Measurements from ENCODE around the gene FRS2.
"Not testable (repeated sequence)": the region's sequence is repeated elsewhere in the genome, so short reads cannot be mapped to it uniquely, and the experiment has no call there.

The FRS2 gene

GRCh38 chr12:69601962-69602685 is 131.9 kb downstream of the FRS2 start:
- no peak overlapping the region for H3K4me3 ChIP-seq
- TF ChIP-seq, protein P1, sequence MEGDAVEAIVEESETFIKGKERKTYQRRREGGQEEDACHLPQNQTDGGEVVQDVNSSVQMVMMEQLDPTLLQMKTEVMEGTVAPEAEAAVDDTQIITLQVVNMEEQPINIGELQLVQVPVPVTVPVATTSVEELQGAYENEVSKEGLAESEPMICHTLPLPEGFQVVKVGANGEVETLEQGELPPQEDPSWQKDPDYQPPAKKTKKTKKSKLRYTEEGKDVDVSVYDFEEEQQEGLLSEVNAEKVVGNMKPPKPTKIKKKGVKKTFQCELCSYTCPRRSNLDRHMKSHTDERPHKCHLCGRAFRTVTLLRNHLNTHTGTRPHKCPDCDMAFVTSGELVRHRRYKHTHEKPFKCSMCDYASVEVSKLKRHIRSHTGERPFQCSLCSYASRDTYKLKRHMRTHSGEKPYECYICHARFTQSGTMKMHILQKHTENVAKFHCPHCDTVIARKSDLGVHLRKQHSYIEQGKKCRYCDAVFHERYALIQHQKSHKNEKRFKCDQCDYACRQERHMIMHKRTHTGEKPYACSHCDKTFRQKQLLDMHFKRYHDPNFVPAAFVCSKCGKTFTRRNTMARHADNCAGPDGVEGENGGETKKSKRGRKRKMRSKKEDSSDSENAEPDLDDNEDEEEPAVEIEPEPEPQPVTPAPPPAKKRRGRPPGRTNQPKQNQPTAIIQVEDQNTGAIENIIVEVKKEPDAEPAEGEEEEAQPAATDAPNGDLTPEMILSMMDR (IDR thresholded peaks at IDR 0.05): no peak
- no peak for DNase-seq (ENCODE audit: low spot score)
- H3K27ac ChIP-seq: no peak overlapping the region

- H3K4me3 ChIP-seq: no peak overlapping the region
- no peak for DNase-seq (ENCODE audit: low spot score)
- H3K27ac ChIP-seq: no peak overlapping the region
- TF ChIP-seq, protein P1 (IDR thresholded peaks at IDR 0.05): no peak
Measured at GRCh38 chr12:69602954-69603353, 132.8 kb downstream of the FRS2 start.

GRCh38 chr12:69603556-69603955 is 133.4 kb downstream of the FRS2 start:
- not testable (repeated sequence) for DNase-seq (ENCODE audit: low spot score); H3K27ac ChIP-seq; H3K4me3 ChIP-seq

DNA sequence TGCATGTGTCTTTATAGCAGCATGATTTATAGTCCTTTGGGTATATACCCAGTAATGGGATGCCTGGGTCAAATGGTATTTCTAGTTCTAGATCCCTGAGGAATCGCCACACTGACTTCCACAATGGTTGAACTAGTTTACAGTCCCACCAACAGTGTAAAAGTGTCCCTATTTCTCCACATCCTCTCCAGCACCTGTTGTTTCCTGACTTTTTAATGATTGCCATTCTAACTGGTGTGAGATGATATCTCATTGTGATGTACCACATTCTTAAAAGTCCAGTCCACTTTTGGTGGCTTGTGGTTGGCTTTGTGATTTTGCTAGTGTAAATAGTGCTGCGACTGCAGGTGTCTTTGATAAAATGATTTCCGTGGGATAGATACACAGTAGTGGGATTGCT is 134.1 kb downstream of the FRS2 start:
- H3K27ac ChIP-seq; H3K4me3 ChIP-seq; DNase-seq (ENCODE audit: low spot score): not testable (repeated sequence)

- H3K4me3 ChIP-seq: no peak overlapping the region
- TF ChIP-seq, protein P1 (IDR thresholded peaks at IDR 0.05): no peak
- no peak overlapping the region for H3K27ac ChIP-seq
- no peak for DNase-seq (ENCODE audit: low spot score)
Measured at GRCh38 chr12:69608114-69608513, 137.9 kb downstream of the FRS2 start.

GRCh38 chr12:69610126-69610525 is 139.9 kb downstream of the FRS2 start:
- Histone ChIP-seq H3K27ac (no peak overlapping the region), H3K4me3 (no peak overlapping the region)
- DNase-seq (ENCODE audit: low spot score): no peak
- TF ChIP-seq, protein P1 (IDR thresholded peaks at IDR 0.05): no peak

- TF ChIP-seq, protein P1 (IDR thresholded peaks at IDR 0.05): no peak
- no peak within 1 kb of the TSS for H3K4me3 ChIP-seq
- DNase-seq (ENCODE audit: low spot score): no peak
- H3K27ac ChIP-seq: no peak within 1 kb of the TSS
Measured at GRCh38 chr12:69610729-69611128, 140.5 kb downstream of the FRS2 start, which contains the start of gene LRRC10. Gene LRRC10 (minus strand): TSS chr12:69610907. CDS start chr12:69610838, 69 bp downstream.

- no peak for DNase-seq (ENCODE audit: low spot score)
- H3K4me3 ChIP-seq: no peak overlapping the region
- TF ChIP-seq, protein P1 (IDR thresholded peaks at IDR 0.05): no peak
- no peak overlapping the region for H3K27ac ChIP-seq
Measured at GRCh38 chr12:69613351-69613750, 143.2 kb downstream of the FRS2 start.

All from coronary artery (tissue), 2 donors.